ENCODE results near the gene GATAD2A.

Gene GATAD2A

GRCh38 chr19:19500975-19501644 is 95.6 kb downstream of the GATAD2A start:
- POLR2A ChIA-PET, result no interaction called here
- no peak overlapping the region for H3K4me3 ChIP-seq (ENCODE audit: low read depth, low read length)
- CTCF ChIA-PET, result interaction anchor here (4.6 kb wide), 1 partner anchor 10 kb away, joined by 18 read pairs; no protein-coding TSS in a partner anchor
- no peak for TF ChIP-seq CTCF (IDR thresholded peaks at IDR 0.05; ENCODE audit: insufficient read depth, low read length, missing control alignments)
- no peak for DNase-seq (ENCODE audit: low read depth, low spot score)

DNA sequence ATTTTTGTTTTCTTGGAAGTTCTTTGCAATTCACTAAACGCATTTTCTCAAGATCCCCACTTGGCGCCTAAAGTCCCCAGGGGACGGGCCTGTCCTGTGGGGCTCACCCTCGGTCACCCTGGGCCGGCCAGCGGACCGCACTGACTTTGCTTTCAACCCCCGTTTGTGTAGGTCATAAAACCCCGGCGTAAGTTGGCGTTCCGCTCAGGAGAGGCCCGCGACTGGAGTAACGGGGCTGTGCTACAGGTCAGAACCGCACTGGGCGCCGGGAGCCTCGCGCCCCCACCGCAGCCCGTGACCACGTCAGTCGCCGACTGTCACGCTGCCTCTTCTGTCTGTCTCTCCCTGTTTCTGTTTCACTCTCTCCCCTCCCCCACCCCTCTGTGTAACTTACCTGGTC is 96.3 kb downstream of the GATAD2A start:
- ChIA-PET CTCF (interaction anchor here (4.6 kb wide), 1 partner anchor 11 kb away, joined by 18 read pairs; no protein-coding TSS in a partner anchor), POLR2A (no interaction called here)
- no peak overlapping the region for H3K4me3 ChIP-seq (ENCODE audit: low read depth, low read length)
- no peak for DNase-seq (ENCODE audit: low read depth, low spot score)
- no peak for TF ChIP-seq CTCF (IDR thresholded peaks at IDR 0.05; ENCODE audit: insufficient read depth, low read length, missing control alignments)

DNA sequence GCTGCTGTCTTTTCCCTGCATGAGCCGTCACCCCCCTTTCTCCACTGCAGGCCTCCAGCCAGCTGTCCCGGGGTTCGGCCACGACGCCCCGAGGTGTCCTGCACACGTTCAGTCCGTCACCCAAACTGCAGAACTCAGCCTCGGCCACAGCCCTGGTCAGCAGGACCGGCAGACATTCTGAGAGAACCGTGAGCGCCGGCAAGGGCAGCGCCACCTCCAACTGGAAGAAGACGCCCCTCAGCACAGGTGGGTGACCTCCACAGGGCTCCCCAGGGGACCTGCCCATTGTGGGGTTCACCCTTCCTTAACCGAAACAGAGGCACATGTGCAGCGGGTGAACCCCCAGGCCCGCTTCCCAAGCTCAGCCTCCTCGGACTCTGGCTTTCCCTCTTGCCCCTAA is 96.8 kb downstream of the GATAD2A start:
- CTCF ChIA-PET, result interaction anchor here (4.6 kb wide), 1 partner anchor 11 kb away, joined by 18 read pairs; no protein-coding TSS in a partner anchor
- DNase-seq (ENCODE audit: low read depth, low spot score), result no peak

GRCh38 chr19:19502808-19503602 is 97.5 kb downstream of the GATAD2A start:
- ChIA-PET CTCF (interaction anchor here (0.7 to 4.6 kb wide), 2 partner anchors 12 to 141 kb away, joined by 3 to 18 read pairs; no protein-coding TSS in a partner anchor), POLR2A (no interaction called here)
- TF ChIP-seq CTCF (IDR thresholded peaks at IDR 0.05; ENCODE audit: insufficient read depth, low read length, missing control alignments), result no peak
- H3K4me3 ChIP-seq (ENCODE audit: low read depth, low read length), result no peak overlapping the region
- no peak for DNase-seq (ENCODE audit: low read depth, low spot score)

More for the DNA sequence above, 96.8 kb downstream of the GATAD2A start:
- no peak overlapping the region for H3K4me3 ChIP-seq (ENCODE audit: low read depth, low read length)
- no peak for TF ChIP-seq CTCF (IDR thresholded peaks at IDR 0.05; ENCODE audit: insufficient read depth, low read length, missing control alignments)
- POLR2A ChIA-PET, result no interaction called here

- POLR2A ChIA-PET, result interaction anchor here (1.1 kb wide), 1 partner anchor 11 kb away, joined by 3 read pairs; the partner anchor contains the start of gene NDUFA13
- CTCF ChIA-PET, result interaction anchor here (0.6 to 1.5 kb wide), 6 partner anchors 14 to 139 kb away, joined by 3 to 5 read pairs (median 4); partner anchors contain the start of gene GMIP
These were observed 99.5 kb downstream of the GATAD2A start for GRCh38 chr19:19504754-19505668.

More at GRCh38 chr19:19504754-19505668, 99.5 kb downstream of the GATAD2A start:
- H3K4me3 ChIP-seq (ENCODE audit: low read depth, low read length), result no peak overlapping the region
- no peak for DNase-seq (ENCODE audit: low read depth, low spot score)
- no peak for TF ChIP-seq CTCF (IDR thresholded peaks at IDR 0.05; ENCODE audit: insufficient read depth, low read length, missing control alignments)

Data from AG04449 (cell line).